ENCODE results near the gene RUSC1. TPM values are rescaled to one million over a fixed set of nuclear protein-coding genes. Genes with fewer than 3 reads are reported as not detected.

Gene RUSC1
- total and polyA plus RNA-seq, 12 donors: 9.8 to 111 (median 27.3) TPM

DNA sequence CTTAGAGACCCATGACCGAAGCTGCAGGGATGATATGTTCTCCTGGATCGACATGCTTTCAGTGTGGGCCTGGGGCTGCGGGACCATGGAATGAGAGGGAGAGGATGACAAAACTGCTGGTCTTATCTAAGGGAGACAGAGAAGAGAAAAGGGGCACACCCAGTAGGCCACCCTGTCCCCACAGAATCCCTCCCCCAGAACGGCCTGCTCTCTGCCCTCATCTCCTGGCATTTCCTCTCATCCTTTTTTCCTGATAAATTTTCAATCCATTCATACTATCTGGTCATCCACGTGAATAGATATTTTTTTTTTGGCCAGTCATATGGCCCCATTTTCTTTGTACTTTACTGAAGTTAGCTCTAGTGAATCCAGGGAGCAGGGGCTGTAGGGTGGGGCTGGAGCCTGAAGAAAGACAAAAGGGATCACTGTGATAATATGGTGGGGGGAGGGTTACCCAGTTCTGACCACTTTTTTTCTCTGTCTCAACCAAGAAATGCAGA is 19.3 kb upstream of the RUSC1 start, which contains the start of gene PKLR:
Gene PKLR, minus strand, starts transcription at position 97 of the 500 bp plus-strand sequence. Its CDS starts 43 bp downstream, at position 54.
- 83 to 91% (median 88%) methylated on average over 5 of the region's 5 CpGs for WGBS, 4 donors
- Histone ChIP-seq H3K27ac (no peak within 1 kb of the TSS), H3K27me3 (no peaks in the 10 kb centered on the region), H3K36me3 (replicated peaks in 1 of 2) (no peaks in the 10 kb centered on the region), H3K9me3 (replicated peaks in 1 of 3) (no peaks in the 10 kb centered on the region), H3K4me1 (replicated peaks in 1 of 2) (no peaks in the 10 kb centered on the region), H3K4me3 (no peak within 1 kb of the TSS)
- intact Hi-C loops (cut with DNase I): no loop called here
- DNase-seq: no peak
- no peak for TF ChIP-seq POLR2A (IDR thresholded peaks at IDR 0.05)
- TF ChIP-seq, protein P1, sequence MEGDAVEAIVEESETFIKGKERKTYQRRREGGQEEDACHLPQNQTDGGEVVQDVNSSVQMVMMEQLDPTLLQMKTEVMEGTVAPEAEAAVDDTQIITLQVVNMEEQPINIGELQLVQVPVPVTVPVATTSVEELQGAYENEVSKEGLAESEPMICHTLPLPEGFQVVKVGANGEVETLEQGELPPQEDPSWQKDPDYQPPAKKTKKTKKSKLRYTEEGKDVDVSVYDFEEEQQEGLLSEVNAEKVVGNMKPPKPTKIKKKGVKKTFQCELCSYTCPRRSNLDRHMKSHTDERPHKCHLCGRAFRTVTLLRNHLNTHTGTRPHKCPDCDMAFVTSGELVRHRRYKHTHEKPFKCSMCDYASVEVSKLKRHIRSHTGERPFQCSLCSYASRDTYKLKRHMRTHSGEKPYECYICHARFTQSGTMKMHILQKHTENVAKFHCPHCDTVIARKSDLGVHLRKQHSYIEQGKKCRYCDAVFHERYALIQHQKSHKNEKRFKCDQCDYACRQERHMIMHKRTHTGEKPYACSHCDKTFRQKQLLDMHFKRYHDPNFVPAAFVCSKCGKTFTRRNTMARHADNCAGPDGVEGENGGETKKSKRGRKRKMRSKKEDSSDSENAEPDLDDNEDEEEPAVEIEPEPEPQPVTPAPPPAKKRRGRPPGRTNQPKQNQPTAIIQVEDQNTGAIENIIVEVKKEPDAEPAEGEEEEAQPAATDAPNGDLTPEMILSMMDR (IDR thresholded peaks at IDR 0.05): no peak

DNA sequence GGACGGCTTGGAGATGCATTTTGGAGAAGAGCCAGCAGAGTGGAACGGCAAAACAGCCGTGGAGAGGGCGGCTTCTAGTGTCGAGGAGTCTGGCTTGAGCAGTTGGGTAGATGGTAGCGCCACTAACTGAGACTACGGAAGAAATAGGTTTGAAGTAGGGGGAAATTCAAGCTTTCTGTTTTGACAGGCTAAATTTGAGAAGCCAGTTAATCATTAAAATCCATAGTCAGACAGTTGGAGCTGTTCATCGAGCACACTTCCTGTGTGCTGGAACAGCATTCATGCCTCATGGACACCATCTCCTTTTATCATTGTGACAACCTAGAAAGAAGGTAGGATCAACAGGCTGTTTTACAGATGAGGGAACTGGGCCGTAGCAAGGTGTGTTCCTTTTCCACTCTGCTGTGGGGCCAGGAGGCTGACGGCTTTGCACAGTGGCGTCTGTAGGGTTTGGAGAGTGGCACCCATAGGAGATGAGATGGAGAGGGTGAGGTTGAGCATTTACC is 16.1 kb upstream of the RUSC1 start:
- Histone ChIP-seq H3K4me1 (replicated peaks in 1 of 2) (peaks cover 9 to 12% of the 10 kb centered on the region in 2 donors), H3K36me3 (replicated peaks in 1 of 2) (no peaks in the 10 kb centered on the region), H3K27me3 (no peaks in the 10 kb centered on the region), H3K9me3 (replicated peaks in 1 of 3) (no peaks in the 10 kb centered on the region), H3K27ac (no peak overlapping the region), H3K4me3 (no peak overlapping the region)
- no peak for DNase-seq
- intact Hi-C loops (cut with DNase I): loop anchor here in 1 of 2 donors (5.0 kb wide), 1 partner anchor 42 kb away; the partner anchor contains the start of gene SCAMP3
- TF ChIP-seq, protein P1 (IDR thresholded peaks at IDR 0.05): no peak
- TF ChIP-seq POLR2A (IDR thresholded peaks at IDR 0.05): no peak
- WGBS, 4 donors: 80 to 84% (median 82%) methylated on average over 9 to 11 of the region's 11 CpGs

DNA sequence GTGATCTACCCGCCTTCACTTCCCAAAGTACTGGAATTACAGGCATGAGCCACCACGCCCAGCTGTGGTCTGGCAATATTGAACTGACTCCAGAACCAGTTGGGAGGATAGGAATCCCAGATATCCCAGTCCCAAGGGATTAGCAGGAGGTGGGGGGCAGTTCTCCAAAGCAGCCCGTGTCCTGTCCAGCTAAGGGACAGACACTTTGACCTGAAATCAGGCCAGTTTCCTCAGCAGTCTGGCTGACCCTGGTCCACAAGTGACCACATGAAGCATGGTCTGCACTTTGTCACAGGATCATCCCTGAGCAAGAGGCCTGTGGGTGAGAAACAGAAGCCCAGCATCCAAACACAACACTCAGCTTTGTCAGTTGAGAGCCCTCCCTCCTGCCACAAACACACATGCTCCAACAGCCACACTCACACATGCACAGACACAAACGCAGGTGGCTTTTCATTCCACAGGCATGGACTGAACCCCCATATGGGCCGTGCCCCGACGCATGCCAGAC is 14.8 kb upstream of the RUSC1 start:
- Histone ChIP-seq H3K36me3 (replicated peaks in 1 of 2) (no peaks in the 10 kb centered on the region), H3K4me1 (replicated peaks in 1 of 2) (peaks cover 9 to 25% of the 10 kb centered on the region in 2 donors), H3K4me3 (no peak overlapping the region), H3K9me3 (replicated peaks in 1 of 3) (no peaks in the 10 kb centered on the region), H3K27ac (no peak overlapping the region), H3K27me3 (no peaks in the 10 kb centered on the region)
- 74 to 88% (median 79%) methylated on average over 3 to 7 of the region's 7 CpGs for WGBS, 4 donors
- no peak for TF ChIP-seq POLR2A (IDR thresholded peaks at IDR 0.05)
- TF ChIP-seq, protein P1 (IDR thresholded peaks at IDR 0.05): no peak
- no peak for DNase-seq
- intact Hi-C loops (cut with DNase I): loop anchor here in 1 of 2 donors (5.0 kb wide), 1 partner anchor 44 kb away; the partner anchor contains the start of gene SCAMP3

DNA sequence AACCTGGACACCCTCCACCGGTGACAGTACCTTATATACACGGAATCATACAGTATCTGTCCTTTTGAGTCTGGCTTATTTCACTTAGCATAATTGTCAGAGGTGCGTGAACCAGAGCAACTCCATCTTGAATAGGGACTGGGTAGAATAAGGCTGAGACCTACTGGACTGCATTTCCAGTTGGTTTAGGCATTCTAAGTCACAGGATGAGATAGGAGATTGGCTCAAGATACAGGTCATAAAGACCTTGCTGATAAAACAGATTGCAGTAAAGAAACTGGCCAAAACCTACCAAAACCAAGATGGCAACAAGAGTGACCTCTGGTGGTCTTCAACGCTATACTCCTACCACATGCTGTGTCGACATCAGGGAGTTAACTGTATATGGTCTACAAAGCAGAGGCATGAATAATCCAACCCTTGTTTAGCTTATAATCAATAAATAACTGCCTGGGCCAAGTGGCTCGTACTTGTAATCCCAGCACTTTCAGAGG is 13.4 kb upstream of the RUSC1 start:
- Histone ChIP-seq H3K9me3 (replicated peaks in 1 of 3) (no peaks in the 10 kb centered on the region), H3K27me3 (no peaks in the 10 kb centered on the region), H3K36me3 (replicated peaks in 1 of 2) (peaks cover 0 to under 1% of the 10 kb centered on the region in 2 donors), H3K27ac (peak overlapping the region in 4 of 5 donors; percentile 79 to 95 (median 88)), H3K4me3 (no peak overlapping the region), H3K4me1 (replicated peaks in 1 of 2) (peaks cover 9 to 33% of the 10 kb centered on the region in 2 donors)
- TF ChIP-seq POLR2A (IDR thresholded peaks at IDR 0.05): no peak
- TF ChIP-seq, protein P1 (IDR thresholded peaks at IDR 0.05): peak in 4 of 6 experiments; percentile 34 to 51 (median 42)
- intact Hi-C loops (cut with DNase I): loop anchor here in 1 of 2 donors (5.0 kb wide), 1 partner anchor 45 kb away; the partner anchor contains the start of gene SCAMP3
- 39 to 45% (median 42%) methylated on average over 6 of the region's 6 CpGs for WGBS, 4 donors
- DNase-seq: peak in 4 of 7 donors; percentile 26 to 65 (median 52)

Measured in adrenal gland (tissue), 12 donors.